Keratinocyte (primary cell): ENCODE results near the gene HDLBP. TPM values are rescaled to one million over a fixed set of nuclear protein-coding genes. Genes with fewer than 3 reads are reported as not detected.

Source experiments
- DNase-seq: peaks from one replicate; pipeline ENCODE4 v3.0.0-alpha.2; 2011; ENCODE audit warnings: low read depth, missing footprints, low spot score
- FAIRE-seq: peaks from 2 replicates; lab custom pipeline; 2011; peaks lifted over from hg19 to GRCh38; lab: Jason Lieb, UNC
- H2AFZ ChIP-seq: 2 replicates; pipeline ENCODE4 v1.6.0; 2012; ENCODE audit warnings: low read length, control low read depth, inconsistent platforms; ENCODE audit not compliant: control insufficient read depth
- H3K27ac ChIP-seq: 2 replicates; pipeline ENCODE4 v1.5.1; 2011; ENCODE audit warnings: low read length; ENCODE audit not compliant: control insufficient read depth, insufficient read depth
- H3K27me3 ChIP-seq: 3 replicates; pipeline ENCODE4 v1.6.0; 2011; ENCODE audit warnings: low read length; ENCODE audit not compliant: control insufficient read depth, insufficient read depth; ENCODE audit errors: extremely low read depth
- H3K36me3 ChIP-seq, 2 experiments: 2 replicates in 1 of 2; 3 replicates in 1 of 2; pipeline ENCODE4 v1.5.1; 2011; ENCODE audit warnings: low read length in 2 of 2, mild to moderate bottlenecking in 1 of 2; ENCODE audit not compliant: control insufficient read depth in 2 of 2, insufficient read depth in 2 of 2; ENCODE audit errors: extremely low read depth in 1 of 2
- H3K4me1 ChIP-seq: 3 replicates; pipeline ENCODE4 v1.5.1; 2011; ENCODE audit warnings: low read length; ENCODE audit not compliant: control insufficient read depth, insufficient read depth; ENCODE audit errors: extremely low read depth
- H3K4me2 ChIP-seq: 3 replicates; pipeline ENCODE4 v1.6.0; 2011; ENCODE audit warnings: low read depth, low read length; ENCODE audit not compliant: control insufficient read depth, insufficient read depth; ENCODE audit errors: extremely low read depth
- H3K4me3 ChIP-seq, 3 experiments: fragments of 200-600 bp in 1 of 3; sonication (generic) in 1 of 3; 2 replicates in 2 of 3; 3 replicates in 1 of 3; pipeline ENCODE4 v1.5.1; 2011 to 2016; ENCODE audit warnings: low read length in 3 of 3, mild to moderate bottlenecking in 3 of 3, control low read depth in 2 of 3, inconsistent platforms in 1 of 3, low read depth in 1 of 3, mixed read lengths in 1 of 3, mixed run types in 1 of 3, moderate library complexity in 1 of 3; ENCODE audit not compliant: control insufficient read depth in 2 of 3, insufficient read depth in 2 of 3; ENCODE audit errors: extremely low read depth in 1 of 3
- H3K79me2 ChIP-seq: 2 replicates; pipeline ENCODE4 v1.6.0; 2012; ENCODE audit warnings: low read length; ENCODE audit not compliant: control insufficient read depth, insufficient read depth
- H3K9ac ChIP-seq: 3 replicates; pipeline ENCODE4 v1.6.0; 2011; ENCODE audit warnings: low read length; ENCODE audit not compliant: control insufficient read depth, insufficient read depth; ENCODE audit errors: extremely low read depth
- H3K9me1 ChIP-seq: 3 replicates; pipeline ENCODE4 v1.6.0; 2011; ENCODE audit warnings: low read length; ENCODE audit not compliant: control insufficient read depth, insufficient read depth; ENCODE audit errors: extremely low read depth
- H3K9me3 ChIP-seq: 2 replicates; pipeline ENCODE4 v1.5.1; 2012; ENCODE audit warnings: low read depth, low read length; ENCODE audit not compliant: control insufficient read depth
- H4K20me1 ChIP-seq: 3 replicates; pipeline ENCODE4 v1.6.0; 2011; ENCODE audit warnings: low read length; ENCODE audit not compliant: control insufficient read depth, insufficient read depth; ENCODE audit errors: extremely low read depth
- EZH2 ChIP-seq: IDR thresholded peaks from one replicate; pipeline ENCODE4 v1.6.1; 2012; ENCODE audit warnings: inconsistent platforms, mild to moderate bottlenecking, low read length, moderate library complexity
- dilution Hi-C: fragments of 300-500 bp; cut with MboI; formaldehyde crosslinking; loops from one replicate; pipeline ENCODE4 v1.7.0; 2020; ENCODE audit warnings: low sequenced_read_pairs; ENCODE audit not compliant: extremely low pct_ligation_motif_present
- polyA plus RNA-seq, 5 experiments: library from polyadenylated mRNA; depleted of rRNA in 3 of 5; stranded (reverse) in 3 of 5; stranded (forward) in 1 of 5; unstranded in 1 of 5; fragments of >200 nt; gene quantifications; 1 replicate in 1 of 5; 2 replicates in 3 of 5; 3 replicates in 1 of 5; pipeline versions ENCODE4 v1.2.1 to v1.2.3, GENCODE V29; 2011 to 2012; ENCODE audit warnings: missing spikeins in 2 of 5, low read depth in 1 of 5, low replicate concordance in 1 of 5
- TF ChIP-seq, protein P1 (sequence below), 3 experiments: IDR thresholded peaks in 1 of 3; conservative IDR thresholded peaks in 1 of 3; optimal IDR thresholded peaks in 1 of 3; 2 replicates in 2 of 3; 3 replicates in 1 of 3; pipeline versions ENCODE3 to v1.5.1; 2011; ENCODE audit warnings: low read length in 3 of 3, mild to moderate bottlenecking in 3 of 3, moderate library complexity in 2 of 3, control low read depth in 1 of 3, inconsistent platforms in 1 of 3; ENCODE audit not compliant: insufficient read depth in 2 of 3; ENCODE audit errors: extremely low read depth in 1 of 3

HDLBP gene
- polyA plus RNA-seq, 1 donor (not counting 4 experiments of a cell fraction or from before 2014, with no cell fraction given) = 289 TPM

DNA sequence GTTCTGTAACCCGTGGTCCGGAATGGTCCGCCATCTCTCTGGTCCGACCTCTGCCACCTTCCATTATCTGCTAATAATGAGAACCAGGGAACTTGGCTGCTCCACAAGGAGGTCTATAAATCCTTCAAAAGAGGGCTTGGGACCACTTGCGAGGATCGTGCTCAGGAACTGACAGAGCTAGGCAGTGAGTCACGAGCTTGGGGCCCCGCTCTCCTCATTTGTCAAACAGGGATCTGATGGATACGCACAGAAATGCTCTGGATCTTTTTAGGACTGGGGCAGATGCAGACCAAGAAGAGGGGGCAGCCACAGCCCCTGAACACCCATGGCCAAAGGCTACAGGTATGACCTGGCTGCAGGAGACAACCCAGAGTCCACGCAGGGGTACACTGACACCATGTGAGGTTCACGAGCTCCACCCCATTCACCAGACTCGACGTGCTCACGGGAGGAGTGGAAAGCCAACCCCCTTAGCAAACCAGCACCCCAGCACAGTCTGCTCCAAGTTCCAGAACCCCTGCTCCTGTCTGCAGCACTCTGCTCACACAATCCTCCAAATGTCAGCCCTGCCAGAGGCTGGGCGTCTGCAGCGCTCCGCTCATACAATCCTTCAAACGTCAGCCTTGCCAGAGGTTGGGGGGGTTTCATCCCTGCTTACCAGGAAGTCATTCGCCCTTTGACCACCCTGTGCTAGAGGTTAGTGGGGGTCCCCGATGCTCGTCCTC is 81.2 kb downstream of the HDLBP start:
- no peak overlapping the region for H3K4me2 ChIP-seq
- TF ChIP-seq EZH2 = no peak
- TF ChIP-seq, protein P1, sequence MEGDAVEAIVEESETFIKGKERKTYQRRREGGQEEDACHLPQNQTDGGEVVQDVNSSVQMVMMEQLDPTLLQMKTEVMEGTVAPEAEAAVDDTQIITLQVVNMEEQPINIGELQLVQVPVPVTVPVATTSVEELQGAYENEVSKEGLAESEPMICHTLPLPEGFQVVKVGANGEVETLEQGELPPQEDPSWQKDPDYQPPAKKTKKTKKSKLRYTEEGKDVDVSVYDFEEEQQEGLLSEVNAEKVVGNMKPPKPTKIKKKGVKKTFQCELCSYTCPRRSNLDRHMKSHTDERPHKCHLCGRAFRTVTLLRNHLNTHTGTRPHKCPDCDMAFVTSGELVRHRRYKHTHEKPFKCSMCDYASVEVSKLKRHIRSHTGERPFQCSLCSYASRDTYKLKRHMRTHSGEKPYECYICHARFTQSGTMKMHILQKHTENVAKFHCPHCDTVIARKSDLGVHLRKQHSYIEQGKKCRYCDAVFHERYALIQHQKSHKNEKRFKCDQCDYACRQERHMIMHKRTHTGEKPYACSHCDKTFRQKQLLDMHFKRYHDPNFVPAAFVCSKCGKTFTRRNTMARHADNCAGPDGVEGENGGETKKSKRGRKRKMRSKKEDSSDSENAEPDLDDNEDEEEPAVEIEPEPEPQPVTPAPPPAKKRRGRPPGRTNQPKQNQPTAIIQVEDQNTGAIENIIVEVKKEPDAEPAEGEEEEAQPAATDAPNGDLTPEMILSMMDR (optimal IDR thresholded peaks at IDR 0.05 in 1 of 3, IDR thresholded peaks at IDR 0.05 in 1 of 3, conservative IDR thresholded peaks at IDR 0.05 in 1 of 3; ENCODE audit: extremely low read depth in 1 of 3, insufficient read depth in 2 of 3, low read length in 3 of 3) = no peak
- H3K9me1 ChIP-seq = no peaks in the 10 kb centered on the region
- H3K36me3 ChIP-seq = peaks cover 67 to 76% of the 10 kb centered on the region in 2 experiments
- H3K4me3 ChIP-seq = no peak overlapping the region
- H3K9ac ChIP-seq = no peak overlapping the region
- dilution Hi-C loops = no loop called here
- no peak for DNase-seq
- H3K27ac ChIP-seq = no peak overlapping the region
- H3K27me3 ChIP-seq = no peaks in the 10 kb centered on the region
- no peak for FAIRE-seq
- peaks cover 14% of the 10 kb centered on the region for H4K20me1 ChIP-seq
- H3K9me3 ChIP-seq = no peaks in the 10 kb centered on the region
- H3K4me1 ChIP-seq = no peaks in the 10 kb centered on the region
- H3K79me2 ChIP-seq = peaks cover 2% of the 10 kb centered on the region
- no peak overlapping the region for H2AFZ ChIP-seq

DNA sequence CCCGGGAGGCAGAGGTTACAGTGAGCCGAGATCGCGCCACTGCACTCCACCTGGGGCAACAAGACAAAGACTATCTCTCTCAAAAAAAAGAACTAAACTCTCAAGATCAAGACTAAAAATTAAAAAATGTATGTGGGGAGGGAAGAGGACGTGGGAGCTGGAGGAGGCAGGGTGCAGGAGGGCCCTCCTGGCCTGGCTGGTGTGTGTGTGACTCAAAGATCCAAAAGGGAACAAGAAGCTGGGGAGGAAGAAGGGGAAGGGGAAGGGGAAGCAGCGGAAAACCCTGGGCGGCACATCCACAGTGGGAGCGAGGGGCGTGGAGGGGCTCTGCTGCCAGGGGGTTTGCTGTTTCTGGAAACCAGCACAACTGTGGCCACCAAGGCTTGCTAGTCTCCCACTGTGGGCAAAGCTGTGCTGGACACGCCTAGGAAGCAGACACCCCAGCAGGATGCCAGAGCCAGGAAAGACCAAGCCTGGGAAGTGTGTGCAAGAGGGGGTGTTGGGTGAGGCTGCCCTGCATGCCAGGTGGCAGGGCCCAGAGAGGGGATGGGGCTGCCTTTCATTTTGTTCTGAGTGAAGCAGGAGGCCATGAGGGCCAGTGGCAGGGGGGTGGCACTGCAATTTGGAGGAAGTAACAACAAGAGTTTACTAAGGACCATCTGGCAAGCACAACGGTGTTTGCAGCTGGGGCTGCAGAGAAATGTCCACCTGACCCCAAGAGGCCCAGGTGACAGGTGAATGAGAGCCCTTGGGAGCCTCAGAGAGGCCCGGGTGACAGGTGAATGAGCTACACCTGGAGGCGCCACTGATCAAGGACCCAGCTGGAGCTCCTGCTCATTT is 82.5 kb downstream of the HDLBP start:
- no peak overlapping the region for H3K9ac ChIP-seq
- FAIRE-seq = no peak
- H3K4me3 ChIP-seq = no peak overlapping the region
- H3K36me3 ChIP-seq = peaks cover 69 to 78% of the 10 kb centered on the region in 2 experiments
- no peaks in the 10 kb centered on the region for H3K9me1 ChIP-seq
- dilution Hi-C loops = no loop called here
- H3K79me2 ChIP-seq = peaks cover 2% of the 10 kb centered on the region
- no peak overlapping the region for H2AFZ ChIP-seq
- H3K4me2 ChIP-seq = no peak overlapping the region
- no peak for DNase-seq
- H4K20me1 ChIP-seq = peaks cover 14% of the 10 kb centered on the region
- H3K9me3 ChIP-seq = no peaks in the 10 kb centered on the region
- H3K27ac ChIP-seq = no peak overlapping the region
- H3K27me3 ChIP-seq = no peaks in the 10 kb centered on the region
- TF ChIP-seq EZH2 = no peak
- TF ChIP-seq, protein P1 (optimal IDR thresholded peaks at IDR 0.05 in 1 of 3, IDR thresholded peaks at IDR 0.05 in 1 of 3, conservative IDR thresholded peaks at IDR 0.05 in 1 of 3; ENCODE audit: extremely low read depth in 1 of 3, insufficient read depth in 2 of 3, low read length in 3 of 3) = no peak
- H3K4me1 ChIP-seq = no peaks in the 10 kb centered on the region
